CD4-positive, alpha-beta T cell (primary cell): Measurements from ENCODE around the gene COA6. TPM values are rescaled to one million over a fixed set of nuclear protein-coding genes. Genes with fewer than 3 reads are reported as not detected.

Source experiments
- ATAC-seq: fragments of 200-7000 bp; cut with Tn5 transposase; one replicate; pipeline ENCODE4 v1.10.0; 2022; ENCODE audit warnings: mild to moderate bottlenecking; ENCODE audit not compliant: poor library complexity
- CTCF ChIA-PET: fragments of 350-600 bp; sonication (Branson Sonifier 250); formaldehyde crosslinking; loops from one replicate; lab custom pipeline; 2021; ENCODE audit warnings: antibody characterized with exemption, inconsistent platforms; lab: Charles Lee
- POLR2A ChIA-PET: fragments of 350-600 bp; sonication (Branson Sonifier 250); formaldehyde crosslinking; loops from one replicate; lab custom pipeline; 2021; ENCODE audit warnings: antibody characterized with exemption, inconsistent platforms; lab: Charles Lee
- DNase-seq, 14 experiments: peaks; one replicate each; pipeline ENCODE4 v3.0.0-alpha.2; 2013 to 2020; ENCODE audit warnings: mixed read lengths in 2 of 14
- H3K27ac ChIP-seq, 2 donors: one replicate each; pipeline versions ENCODE4 v1.5.1 to v1.7.0; 2013; ENCODE audit warnings: low read length in 2 of 2, low read depth in 1 of 2, mild to moderate bottlenecking in 1 of 2
- H3K27me3 ChIP-seq, 2 experiments: 1 replicate in 1 of 2; 2 replicates in 1 of 2; pipeline versions ENCODE4 v1.6.1 to v1.7.0; 2013; ENCODE audit warnings: low read length in 2 of 2, control low read depth in 1 of 2, mild to moderate bottlenecking in 1 of 2, moderate library complexity in 1 of 2; ENCODE audit not compliant: insufficient read depth in 2 of 2, control insufficient read depth in 1 of 2
- H3K36me3 ChIP-seq: one replicate; pipeline ENCODE4 v1.6.1; 2013; ENCODE audit warnings: low read length, control low read depth; ENCODE audit not compliant: insufficient read depth
- H3K4me1 ChIP-seq: one replicate; pipeline ENCODE4 v1.6.1; 2013; ENCODE audit warnings: low read length, control low read depth; ENCODE audit not compliant: insufficient read depth
- H3K4me3 ChIP-seq: one replicate; pipeline ENCODE4 v1.5.1; 2013; ENCODE audit warnings: mild to moderate bottlenecking, low read length, moderate library complexity
- H3K9me3 ChIP-seq, 2 experiments: 1 replicate in 1 of 2; 2 replicates in 1 of 2; pipeline versions ENCODE4 v1.6.1 to v1.7.0; 2013; ENCODE audit warnings: low read length in 2 of 2, mild to moderate bottlenecking in 2 of 2, control low read depth in 1 of 2, moderate library complexity in 1 of 2; ENCODE audit not compliant: control insufficient read depth in 1 of 2, insufficient read depth in 1 of 2
- H3K27ac Mint-ChIP-seq: one replicate; pipeline ENCODE4 v1.8.0; 2020; ENCODE audit warnings: mixed read lengths
- H3K27me3 Mint-ChIP-seq: one replicate; pipeline ENCODE4 v1.8.0; 2021; ENCODE audit warnings: mixed read lengths
- H3K36me3 Mint-ChIP-seq: one replicate; pipeline ENCODE4 v1.8.0; 2021; ENCODE audit warnings: low read depth, mixed read lengths
- H3K4me1 Mint-ChIP-seq: one replicate; pipeline ENCODE4 v1.8.0; 2021; ENCODE audit warnings: low read depth, mixed read lengths
- H3K4me3 Mint-ChIP-seq: one replicate; pipeline ENCODE4 v1.8.0; 2020; ENCODE audit warnings: mild to moderate bottlenecking, mixed read lengths
- H3K9me3 Mint-ChIP-seq: one replicate; pipeline ENCODE4 v1.8.0; 2020; ENCODE audit warnings: mixed read lengths
- CTCF ChIP-seq: fragments of 200-600 bp; IDR thresholded peaks from one replicate; pipeline ENCODE4 v1.8.0; 2022; ENCODE audit warnings: antibody characterized with exemption, mild to moderate bottlenecking
- intact Hi-C, 2 experiments: fragments of 100-400 bp; cut with DNase I in 1 of 2; cut with micrococcal nuclease in 1 of 2; formaldehyde crosslinking; loops; one replicate each; pipeline versions ENCODE4 v1.15.1 to v1.9.0; 2023 to 2025; cut with DNase I, micrococcal nuclease
- total RNA-seq, 174 experiments: library from RNA in 2 of 174; stranded (reverse) in 2 of 174; gene quantifications; one replicate each; pipeline ENCODE4 v1.2.3 and lab custom pipeline; 2021 to 2026

The COA6 gene
- total RNA-seq, 2 experiments from 2014 or later, result 10.0 to 12.2 TPM

- Histone ChIP-seq H3K4me1 (peaks cover 17% of the 10 kb centered on the region), H3K36me3 (no peaks in the 10 kb centered on the region), H3K9me3 (no peaks in the 10 kb centered on the region), H3K27me3 (no peaks in the 10 kb centered on the region), H3K27ac (peak overlapping the region in 1 of 2 donors; percentile 62), H3K4me3 (peak overlapping the region; percentile 30)
- ATAC-seq, result peak; percentile 43
- Mint-ChIP-seq H3K9me3 (no peaks in the 10 kb centered on the region), H3K4me1 (peaks cover 71% of the 10 kb centered on the region), H3K4me3 (peak overlapping the region; percentile 70), H3K27ac (peak overlapping the region; percentile 90), H3K36me3 (peaks cover 12% of the 10 kb centered on the region), H3K27me3 (no peaks in the 10 kb centered on the region)
- intact Hi-C loops, result no loop called here
- POLR2A ChIA-PET, result no interaction called here
- peak in 3 of 14 experiments; percentile 35 to 72 (median 54) for DNase-seq
- TF ChIP-seq CTCF, result no peak
- CTCF ChIA-PET, result no interaction called here
These were observed 27.5 kb downstream of the COA6 start for GRCh38 chr1:234400773-234401172.

- H3K27me3 ChIP-seq, result no peaks in the 10 kb centered on the region
- CTCF ChIA-PET, result no interaction called here
- ATAC-seq (peak; percentile 46), DNase-seq (peak in 4 of 14 experiments; percentile 13 to 32 (median 22))
- POLR2A ChIA-PET, result interaction anchor here (1.2 kb wide), 1 partner anchor 8 kb away, joined by 3 read pairs; no protein-coding TSS in a partner anchor
- intact Hi-C loops, result no loop called here
- H3K9me3 ChIP-seq, result no peaks in the 10 kb centered on the region
- peaks cover 18% of the 10 kb centered on the region for H3K4me1 ChIP-seq
- H3K36me3 ChIP-seq, result no peaks in the 10 kb centered on the region
- peak overlapping the region; percentile 44 to 62 for H3K27ac ChIP-seq
- no peaks in the 10 kb centered on the region for H3K9me3 Mint-ChIP-seq
- TF ChIP-seq CTCF, result no peak
- peak overlapping the region; percentile 2 for H3K4me3 ChIP-seq
- peaks cover 73% of the 10 kb centered on the region for H3K4me1 Mint-ChIP-seq
- no peaks in the 10 kb centered on the region for H3K27me3 Mint-ChIP-seq
- peak overlapping the region; percentile 70 for H3K4me3 Mint-ChIP-seq
- peak overlapping the region; percentile 90 for H3K27ac Mint-ChIP-seq
- H3K36me3 Mint-ChIP-seq, result peaks cover 9% of the 10 kb centered on the region
These were observed 28.4 kb downstream of the COA6 start for GRCh38 chr1:234401658-234402057.

GRCh38 chr1:234402939-234403338 lies 29.7 kb downstream of the COA6 start:
- H3K9me3 ChIP-seq, result no peaks in the 10 kb centered on the region
- Mint-ChIP-seq H3K36me3 (peaks cover 10% of the 10 kb centered on the region), H3K27me3 (no peaks in the 10 kb centered on the region), H3K4me1 (peaks cover 78% of the 10 kb centered on the region), H3K4me3 (peak overlapping the region; percentile 30), H3K27ac (peak overlapping the region; percentile 78), H3K9me3 (no peaks in the 10 kb centered on the region)
- H3K4me1 ChIP-seq, result peaks cover 24% of the 10 kb centered on the region
- DNase-seq (no peak), ATAC-seq (no peak)
- ChIA-PET POLR2A (interaction anchor here (3.3 kb wide), 1 partner anchor 29 kb away, joined by 16 read pairs; the partner anchor contains the start of gene COA6), CTCF (no interaction called here)
- H3K4me3 ChIP-seq, result no peak overlapping the region
- H3K27me3 ChIP-seq, result no peaks in the 10 kb centered on the region
- intact Hi-C loops, result no loop called here
- no peak overlapping the region for H3K27ac ChIP-seq
- no peaks in the 10 kb centered on the region for H3K36me3 ChIP-seq
- TF ChIP-seq CTCF, result no peak
